Measurements from ENCODE around the gene IGFBP2. TPM values are rescaled to one million over a fixed set of nuclear protein-coding genes. Genes with fewer than 3 reads are reported as not detected.

The IGFBP2 gene
- total and polyA plus RNA-seq, 7 experiments from 2014 or later = 0.18 to 58.9 TPM; not detected in 5

DNA sequence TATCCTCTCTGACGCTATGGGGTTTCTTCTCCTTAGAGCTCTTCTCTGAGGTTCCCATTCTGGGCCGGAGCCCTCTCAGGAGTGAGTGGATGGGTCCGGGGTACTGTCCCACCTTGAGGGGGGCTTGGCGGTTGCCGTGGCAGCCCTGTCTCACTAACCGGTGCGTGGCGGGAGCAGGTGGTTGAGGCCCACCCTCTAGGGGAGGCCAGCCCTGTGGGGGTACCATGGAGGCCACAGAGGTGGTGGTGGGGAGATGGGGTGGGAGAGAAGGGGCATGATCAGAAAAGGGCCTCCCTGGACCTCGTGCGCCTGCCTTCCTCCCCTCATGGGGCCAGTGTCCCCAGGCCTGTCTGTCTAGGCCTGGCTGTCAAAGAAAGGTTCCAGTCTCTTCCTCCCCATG is 39.8 kb downstream of the IGFBP2 start:
- Mint-ChIP-seq H3K36me3 (no peaks in the 10 kb centered on the region), H3K4me1 (no peaks in the 10 kb centered on the region), H3K9me3 (no peaks in the 10 kb centered on the region), H3K27ac (no peak overlapping the region), H3K27me3 (peaks cover 4 to 18% (median 10%) of the 10 kb centered on the region in 5 donors), H3K4me3 (no peak overlapping the region)
- no peaks in the 10 kb centered on the region for H3K4me1 ChIP-seq (ENCODE audit: control insufficient read depth in 2 of 2, insufficient read depth in 2 of 2, low read length in 2 of 2)
- ChIA-PET CTCF (no interaction called here), POLR2A (no interaction called here)
- no peak overlapping the region for H3K27ac ChIP-seq (ENCODE audit: low read depth, low read length)
- intact Hi-C loops (cut with micrococcal nuclease) = no loop called here
- H3K4me3 ChIP-seq (ENCODE audit: low read length) = no peak overlapping the region
- H3K27me3 ChIP-seq (ENCODE audit: control insufficient read depth in 2 of 2, insufficient read depth in 2 of 2, low read length in 2 of 2) = no peaks in the 10 kb centered on the region
- no peaks in the 10 kb centered on the region for H3K36me3 ChIP-seq (ENCODE audit: control insufficient read depth in 2 of 3, insufficient read depth in 3 of 3, low read length in 3 of 3)
- no peaks in the 10 kb centered on the region for H3K9me3 ChIP-seq (ENCODE audit: control insufficient read depth in 2 of 3, low read length in 3 of 3)
- no peak for DNase-seq
- no peak for ATAC-seq

DNA sequence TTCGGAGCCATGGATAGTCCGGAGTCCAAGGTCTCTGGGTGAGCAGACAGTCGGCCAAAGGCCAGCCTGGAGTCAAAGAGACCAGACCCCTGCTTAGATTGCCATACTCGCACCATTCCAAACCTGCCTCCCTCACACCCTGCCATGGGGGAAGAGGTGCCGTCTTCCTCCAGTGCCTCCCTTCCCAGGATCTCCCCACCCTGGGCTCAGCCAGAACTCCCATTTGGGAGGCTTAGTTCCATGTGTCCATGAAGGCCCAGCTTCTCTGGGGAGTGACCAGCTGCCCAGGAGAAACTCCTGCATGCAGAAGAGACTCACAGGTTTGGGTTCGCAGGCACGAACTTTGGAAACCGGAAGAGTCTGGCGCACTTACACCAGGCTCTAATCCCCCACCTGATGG is 40.4 kb downstream of the IGFBP2 start:
- intact Hi-C loops (cut with micrococcal nuclease) = no loop called here
- Histone ChIP-seq H3K4me3 (ENCODE audit: low read length) (no peak overlapping the region), H3K27ac (ENCODE audit: low read depth, low read length) (no peak overlapping the region), H3K36me3 (ENCODE audit: control insufficient read depth in 2 of 3, insufficient read depth in 3 of 3, low read length in 3 of 3) (no peaks in the 10 kb centered on the region), H3K9me3 (ENCODE audit: control insufficient read depth in 2 of 3, low read length in 3 of 3) (no peaks in the 10 kb centered on the region), H3K4me1 (ENCODE audit: control insufficient read depth in 2 of 2, insufficient read depth in 2 of 2, low read length in 2 of 2) (no peaks in the 10 kb centered on the region), H3K27me3 (ENCODE audit: control insufficient read depth in 2 of 2, insufficient read depth in 2 of 2, low read length in 2 of 2) (no peaks in the 10 kb centered on the region)
- Mint-ChIP-seq H3K27ac (no peak overlapping the region), H3K9me3 (no peaks in the 10 kb centered on the region), H3K4me3 (no peak overlapping the region), H3K4me1 (no peaks in the 10 kb centered on the region), H3K36me3 (no peaks in the 10 kb centered on the region), H3K27me3 (peaks cover 4 to 18% (median 10%) of the 10 kb centered on the region in 5 donors)
- ChIA-PET POLR2A (no interaction called here), CTCF (no interaction called here)
- DNase-seq (no peak), ATAC-seq (no peak)

DNA sequence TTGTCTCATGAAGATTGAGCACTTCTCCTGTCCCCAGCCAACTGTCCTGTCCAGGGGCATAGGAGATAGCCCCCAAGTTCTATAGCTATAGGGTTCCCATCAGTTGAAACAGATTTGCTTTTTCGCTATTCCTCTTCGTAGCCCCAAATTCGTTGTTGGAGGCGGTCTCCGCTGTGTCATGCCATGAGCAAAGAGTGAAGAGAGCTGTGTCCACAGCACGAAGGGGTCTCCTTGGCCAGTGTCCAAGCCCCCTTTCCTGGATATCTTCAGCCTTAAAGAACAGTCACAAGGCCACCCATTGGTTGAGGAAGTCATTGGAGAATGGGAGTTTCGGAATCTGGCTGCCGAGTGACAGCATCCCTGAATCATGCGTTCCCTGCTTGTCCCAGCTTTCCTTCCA is 41.2 kb downstream of the IGFBP2 start:
- Mint-ChIP-seq H3K27ac (no peak overlapping the region), H3K4me1 (no peaks in the 10 kb centered on the region), H3K9me3 (no peaks in the 10 kb centered on the region), H3K4me3 (no peak overlapping the region), H3K36me3 (no peaks in the 10 kb centered on the region), H3K27me3 (peaks cover 1 to 11% (median 8%) of the 10 kb centered on the region in 5 donors)
- ChIA-PET POLR2A (no interaction called here), CTCF (interaction anchor here (1.3 kb wide), 1 partner anchor 164 kb away, joined by 4 read pairs; no protein-coding TSS in a partner anchor)
- ATAC-seq (no peak), DNase-seq (no peak)
- Histone ChIP-seq H3K27me3 (ENCODE audit: control insufficient read depth in 2 of 2, insufficient read depth in 2 of 2, low read length in 2 of 2) (no peaks in the 10 kb centered on the region), H3K27ac (ENCODE audit: low read depth, low read length) (no peak overlapping the region), H3K4me1 (ENCODE audit: control insufficient read depth in 2 of 2, insufficient read depth in 2 of 2, low read length in 2 of 2) (no peaks in the 10 kb centered on the region), H3K9me3 (ENCODE audit: control insufficient read depth in 2 of 3, low read length in 3 of 3) (no peaks in the 10 kb centered on the region), H3K36me3 (ENCODE audit: control insufficient read depth in 2 of 3, insufficient read depth in 3 of 3, low read length in 3 of 3) (no peaks in the 10 kb centered on the region), H3K4me3 (ENCODE audit: low read length) (no peak overlapping the region)
- intact Hi-C loops (cut with micrococcal nuclease) = no loop called here

DNA sequence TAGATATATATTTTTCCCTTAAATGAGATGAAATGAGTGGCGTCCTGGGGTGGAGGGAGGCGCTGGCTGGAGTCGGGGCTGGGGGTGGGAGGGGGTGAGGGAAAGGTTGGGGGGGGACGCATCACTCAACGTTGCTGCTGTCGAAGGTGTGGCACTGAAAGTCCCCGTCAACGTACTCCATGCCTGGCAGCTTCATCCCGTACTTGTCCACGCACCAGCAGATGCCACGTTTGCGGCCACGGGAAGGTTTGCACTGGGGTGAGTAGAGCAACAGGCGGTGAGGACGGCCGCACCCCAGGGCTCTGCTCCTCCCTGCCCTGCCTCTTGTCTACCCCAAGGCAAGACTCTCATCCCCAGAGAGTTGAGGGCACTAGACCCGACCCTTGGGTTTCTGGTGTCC is 43.4 kb downstream of the IGFBP2 start:
- Mint-ChIP-seq H3K9me3 (no peaks in the 10 kb centered on the region), H3K36me3 (no peaks in the 10 kb centered on the region), H3K27ac (no peak overlapping the region), H3K27me3 (peaks cover 0 to 10% (median 7%) of the 10 kb centered on the region in 5 donors), H3K4me1 (peaks cover 0 to 4% (median 0%) of the 10 kb centered on the region in 7 donors), H3K4me3 (no peak overlapping the region)
- no peak overlapping the region for H3K27ac ChIP-seq (ENCODE audit: low read depth, low read length)
- no peaks in the 10 kb centered on the region for H3K4me1 ChIP-seq (ENCODE audit: control insufficient read depth in 2 of 2, insufficient read depth in 2 of 2, low read length in 2 of 2)
- intact Hi-C loops (cut with micrococcal nuclease) = no loop called here
- no peaks in the 10 kb centered on the region for H3K27me3 ChIP-seq (ENCODE audit: control insufficient read depth in 2 of 2, insufficient read depth in 2 of 2, low read length in 2 of 2)
- ATAC-seq (no peak), DNase-seq (no peak)
- CTCF ChIA-PET = interaction anchor here (0.6 kb wide), 1 partner anchor 927 kb away, joined by 3 read pairs; no protein-coding TSS in a partner anchor
- H3K4me3 ChIP-seq (ENCODE audit: low read length) = no peak overlapping the region
- H3K36me3 ChIP-seq (ENCODE audit: control insufficient read depth in 2 of 3, insufficient read depth in 3 of 3, low read length in 3 of 3) = no peaks in the 10 kb centered on the region
- H3K9me3 ChIP-seq (ENCODE audit: control insufficient read depth in 2 of 3, low read length in 3 of 3) = no peaks in the 10 kb centered on the region
- POLR2A ChIA-PET = no interaction called here

DNA sequence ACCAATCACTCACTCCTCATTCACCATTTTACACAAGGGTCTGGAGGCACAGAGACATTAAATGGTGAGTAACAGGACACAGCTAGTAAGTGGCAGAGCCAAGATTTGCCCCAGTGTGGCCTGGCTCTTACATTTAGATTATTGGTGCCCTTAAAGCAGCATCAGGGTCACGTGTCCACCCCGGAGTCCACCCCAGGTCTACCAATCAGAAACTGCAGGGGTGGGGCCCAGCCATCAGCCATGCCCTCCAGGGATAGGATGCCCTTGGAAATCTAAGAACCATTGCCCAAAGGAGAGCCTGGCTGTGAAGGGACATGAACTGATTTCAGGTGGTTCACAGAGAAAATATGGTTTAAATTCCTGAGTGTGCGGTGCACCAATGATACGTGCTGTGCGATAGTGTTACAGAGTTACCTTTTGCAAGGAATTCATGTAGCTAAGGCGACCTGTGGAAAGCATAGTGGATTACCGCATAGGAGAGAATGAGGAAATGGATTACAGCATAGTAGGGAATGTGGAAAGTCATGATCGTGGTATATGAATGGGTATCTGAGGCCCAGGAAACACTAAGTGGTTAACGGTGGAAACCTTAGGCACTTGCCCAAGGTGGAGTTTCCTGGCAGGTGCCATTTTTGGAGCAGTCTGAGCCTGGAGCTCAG is 44.3 kb downstream of the IGFBP2 start:
- POLR2A ChIA-PET = no interaction called here
- intact Hi-C loops (cut with micrococcal nuclease) = no loop called here

DNA sequence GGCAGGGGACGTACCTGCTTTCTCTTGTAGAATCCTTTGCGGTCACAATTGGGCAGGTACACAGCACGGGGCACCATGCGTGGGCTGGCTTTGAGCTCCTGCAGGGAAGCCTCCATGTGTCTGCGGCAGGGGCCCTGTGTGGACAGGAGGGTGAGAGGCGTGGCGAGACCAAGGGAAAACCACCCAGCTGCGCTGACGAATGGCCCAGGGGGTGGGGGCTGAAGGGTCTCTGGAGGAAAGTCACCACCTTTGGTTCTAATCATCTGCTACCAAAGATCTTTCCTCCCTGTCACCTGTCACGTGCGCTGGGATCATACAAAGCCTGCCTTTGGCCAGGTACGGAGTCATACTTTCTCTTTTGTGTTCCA is 44.9 kb downstream of the IGFBP2 start:
- Histone ChIP-seq H3K9me3 (ENCODE audit: control insufficient read depth in 2 of 3, low read length in 3 of 3) (no peaks in the 10 kb centered on the region), H3K27me3 (ENCODE audit: control insufficient read depth in 2 of 2, insufficient read depth in 2 of 2, low read length in 2 of 2) (no peaks in the 10 kb centered on the region), H3K4me1 (ENCODE audit: control insufficient read depth in 2 of 2, insufficient read depth in 2 of 2, low read length in 2 of 2) (no peaks in the 10 kb centered on the region), H3K27ac (ENCODE audit: low read depth, low read length) (no peak overlapping the region), H3K36me3 (ENCODE audit: control insufficient read depth in 2 of 3, insufficient read depth in 3 of 3, low read length in 3 of 3) (no peaks in the 10 kb centered on the region), H3K4me3 (ENCODE audit: low read length) (no peak overlapping the region)
- Mint-ChIP-seq H3K4me1 (peaks cover 0 to 13% (median 0%) of the 10 kb centered on the region in 7 donors), H3K9me3 (no peaks in the 10 kb centered on the region), H3K4me3 (no peak overlapping the region), H3K27me3 (peaks cover 0 to 15% (median 10%) of the 10 kb centered on the region in 5 donors), H3K36me3 (no peaks in the 10 kb centered on the region), H3K27ac (no peak overlapping the region)
- DNase-seq (no peak), ATAC-seq (no peak)
- intact Hi-C loops (cut with micrococcal nuclease) = no loop called here
- ChIA-PET POLR2A (no interaction called here), CTCF (no interaction called here)

More for the DNA sequence above, 44.3 kb downstream of the IGFBP2 start:
- Histone ChIP-seq H3K36me3 (ENCODE audit: control insufficient read depth in 2 of 3, insufficient read depth in 3 of 3, low read length in 3 of 3) (no peaks in the 10 kb centered on the region), H3K27ac (ENCODE audit: low read depth, low read length) (no peak overlapping the region), H3K4me3 (ENCODE audit: low read length) (no peak overlapping the region), H3K4me1 (ENCODE audit: control insufficient read depth in 2 of 2, insufficient read depth in 2 of 2, low read length in 2 of 2) (no peaks in the 10 kb centered on the region), H3K9me3 (ENCODE audit: control insufficient read depth in 2 of 3, low read length in 3 of 3) (no peaks in the 10 kb centered on the region), H3K27me3 (ENCODE audit: control insufficient read depth in 2 of 2, insufficient read depth in 2 of 2, low read length in 2 of 2) (no peaks in the 10 kb centered on the region)
- Mint-ChIP-seq H3K9me3 (no peaks in the 10 kb centered on the region), H3K4me1 (peaks cover 0 to 13% (median 0%) of the 10 kb centered on the region in 7 donors), H3K36me3 (no peaks in the 10 kb centered on the region), H3K4me3 (no peak overlapping the region), H3K27ac (no peak overlapping the region), H3K27me3 (peaks cover under 1 to 14% (median 10%) of the 10 kb centered on the region in 5 donors)
- CTCF ChIA-PET = no interaction called here
- ATAC-seq (no peak), DNase-seq (no peak)
